Fibroblast of pulmonary artery (primary cell): ENCODE data around the gene EDAR.

ENCODE experiments used
- DNase-seq: peaks from one replicate; pipeline ENCODE4 v3.0.0-alpha.2; 2010; ENCODE audit warnings: low read depth
- H3K4me3 ChIP-seq: replicated peaks from 2 replicates; pipeline ENCODE4 v1.5.1; 2011; ENCODE audit warnings: low read depth, mild to moderate bottlenecking, control low read depth, low read length, moderate library complexity
- CTCF ChIP-seq: IDR thresholded peaks from 2 replicates; pipeline ENCODE4 v1.5.1; 2011; ENCODE audit warnings: mild to moderate bottlenecking, control low read depth, low read length, inconsistent platforms; ENCODE audit errors: missing control alignments

Gene EDAR

GRCh38 chr2:108969856-108970255 is 19.2 kb downstream of the EDAR start:
- DNase-seq, result no peak
- TF ChIP-seq CTCF, result no peak
- H3K4me3 ChIP-seq, result no peak overlapping the region

GRCh38 chr2:108968619-108969018 is 20.4 kb downstream of the EDAR start:
- no peak for TF ChIP-seq CTCF
- no peak overlapping the region for H3K4me3 ChIP-seq

GRCh38 chr2:108967757-108968156 is 21.3 kb downstream of the EDAR start:
- no peak for TF ChIP-seq CTCF
- H3K4me3 ChIP-seq, result no peak overlapping the region
- DNase-seq, result no peak

More at GRCh38 chr2:108968619-108969018, 20.4 kb downstream of the EDAR start:
- DNase-seq, result no peak

GRCh38 chr2:108965540-108966289 is 23.3 kb downstream of the EDAR start:
- no peak for TF ChIP-seq CTCF
- H3K4me3 ChIP-seq, result no peak overlapping the region
- DNase-seq, result no peak

GRCh38 chr2:108963057-108963456 is 26.0 kb downstream of the EDAR start:
- no peak for TF ChIP-seq CTCF
- H3K4me3 ChIP-seq, result no peak overlapping the region
- no peak for DNase-seq

- TF ChIP-seq CTCF, result no peak
- no peak for DNase-seq
- H3K4me3 ChIP-seq, result no peak overlapping the region
Measured at GRCh38 chr2:108961796-108962195, 27.2 kb downstream of the EDAR start.

- TF ChIP-seq CTCF, result peak; percentile 16
- no peak for DNase-seq
- H3K4me3 ChIP-seq, result no peak overlapping the region
Measured at GRCh38 chr2:108960006-108960405, 29.0 kb downstream of the EDAR start.
